ENCODE measurements around the gene MEIOB.

The MEIOB gene

GRCh38 chr16:1906846-1907165 lies 34.8 kb upstream of the MEIOB start:
- in situ Hi-C loops (cut with MboI; ENCODE audit: low sequenced_read_pairs, unreplicated experiment), result no loop called here
- TF ChIP-seq CTCF (IDR thresholded peaks at IDR 0.05; ENCODE audit: borderline replicate concordance, control extremely low read depth, extremely low read depth, insufficient read depth, missing control alignments), result no peak
- DNase-seq (ENCODE audit: low spot score), result no peak

GRCh38 chr16:1906055-1906845 lies 34.3 kb upstream of the MEIOB start:
- in situ Hi-C loops (cut with MboI; ENCODE audit: low sequenced_read_pairs, unreplicated experiment), result no loop called here
- no peak for TF ChIP-seq CTCF (IDR thresholded peaks at IDR 0.05; ENCODE audit: borderline replicate concordance, control extremely low read depth, extremely low read depth, insufficient read depth, missing control alignments)
- DNase-seq (ENCODE audit: low spot score), result no peak

DNA sequence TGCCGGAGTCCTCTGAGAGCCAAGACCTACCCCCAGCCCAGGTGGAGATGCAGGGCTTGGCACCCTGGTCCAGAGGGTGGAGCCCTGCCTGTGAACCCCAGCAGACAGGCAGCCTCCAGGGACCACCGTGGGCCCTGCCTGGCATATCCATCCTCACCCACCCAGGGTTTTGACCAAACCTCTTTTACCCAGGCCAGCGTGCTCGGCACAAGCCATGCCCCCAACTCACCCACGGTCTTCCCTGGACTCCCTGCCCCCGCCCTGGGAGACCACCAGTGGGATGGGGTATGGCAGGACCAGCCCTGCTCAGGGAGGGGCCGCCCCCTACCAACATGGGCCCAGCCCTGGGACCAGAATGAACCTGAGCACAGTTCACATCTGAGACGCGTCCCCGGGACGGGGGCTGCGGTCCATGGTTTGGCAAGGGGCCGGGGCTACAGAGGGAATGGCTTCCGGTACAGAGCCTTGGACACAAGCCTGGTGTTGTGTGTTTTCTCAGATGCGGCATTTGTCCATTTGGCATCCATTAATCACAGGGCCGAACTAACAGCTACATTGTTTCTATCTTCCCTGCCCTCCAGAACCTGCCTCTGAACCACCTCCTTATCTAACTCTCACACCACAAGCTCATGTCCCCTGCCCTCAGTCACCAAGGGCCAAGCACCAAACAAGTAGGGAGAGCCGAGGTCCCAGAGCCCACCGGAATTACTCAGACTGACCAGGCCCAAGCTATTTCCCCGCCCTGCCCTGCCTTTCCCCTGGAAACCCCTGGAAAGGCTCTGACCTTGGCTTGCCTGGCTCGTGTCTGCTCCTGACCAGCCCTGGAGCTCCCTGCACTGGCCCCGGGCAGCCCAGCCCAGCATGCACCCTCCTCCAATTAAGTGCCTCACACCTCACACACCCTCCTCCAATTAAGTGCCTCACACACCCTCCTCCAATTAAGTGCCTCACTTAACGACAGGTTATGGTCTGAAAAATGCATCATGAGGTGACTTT lies 32.2 kb upstream of the MEIOB start:
- no peak for DNase-seq (ENCODE audit: low spot score)
- no peak for TF ChIP-seq CTCF (IDR thresholded peaks at IDR 0.05; ENCODE audit: borderline replicate concordance, control extremely low read depth, extremely low read depth, insufficient read depth, missing control alignments)
- in situ Hi-C loops (cut with MboI; ENCODE audit: low sequenced_read_pairs, unreplicated experiment), result no loop called here

- TF ChIP-seq CTCF (IDR thresholded peaks at IDR 0.05; ENCODE audit: borderline replicate concordance, control extremely low read depth, extremely low read depth, insufficient read depth, missing control alignments), result no peak
- no peak for DNase-seq (ENCODE audit: low spot score)
- in situ Hi-C loops (cut with MboI; ENCODE audit: low sequenced_read_pairs, unreplicated experiment), result no loop called here
These were observed 31.2 kb upstream of the MEIOB start for GRCh38 chr16:1903220-1903574.

GRCh38 chr16:1902547-1903219 lies 30.7 kb upstream of the MEIOB start:
- no peak for DNase-seq (ENCODE audit: low spot score)
- no peak for TF ChIP-seq CTCF (IDR thresholded peaks at IDR 0.05; ENCODE audit: borderline replicate concordance, control extremely low read depth, extremely low read depth, insufficient read depth, missing control alignments)
- in situ Hi-C loops (cut with MboI; ENCODE audit: low sequenced_read_pairs, unreplicated experiment), result no loop called here

GRCh38 chr16:1900452-1900774 lies 28.4 kb upstream of the MEIOB start:
- in situ Hi-C loops (cut with MboI; ENCODE audit: low sequenced_read_pairs, unreplicated experiment), result no loop called here
- TF ChIP-seq CTCF (IDR thresholded peaks at IDR 0.05; ENCODE audit: borderline replicate concordance, control extremely low read depth, extremely low read depth, insufficient read depth, missing control alignments), result no peak
- no peak for DNase-seq (ENCODE audit: low spot score)

Data from GM13976 (cell line).